CD4-positive, alpha-beta T cell treated with Interleukin-12 subunit alpha and Interleukin-12 subunit beta, for 1 hour (primary cell): ENCODE results near the gene TCF20.

Source experiments
- DNase-seq: peaks from one replicate; pipeline ENCODE4 v3.0.0-alpha.2; 2020

Gene TCF20

GRCh38 chr22:42256930-42257329 lies 13.5 kb downstream of the TCF20 start:
- no peak for DNase-seq

- no peak for DNase-seq
Measured at GRCh38 chr22:42256220-42256619, 14.2 kb downstream of the TCF20 start.

- DNase-seq: no peak
Measured at GRCh38 chr22:42249831-42250230, 20.6 kb downstream of the TCF20 start.

GRCh38 chr22:42248995-42249394 lies 21.5 kb downstream of the TCF20 start:
- DNase-seq: no peak

GRCh38 chr22:42247596-42247995 lies 22.9 kb downstream of the TCF20 start:
- DNase-seq: no peak

- DNase-seq: no peak
Measured at GRCh38 chr22:42243802-42244060, 26.7 kb downstream of the TCF20 start.

GRCh38 chr22:42236848-42237247 lies 33.6 kb downstream of the TCF20 start:
- DNase-seq: no peak

- DNase-seq: no peak
Measured at GRCh38 chr22:42236268-42236667, 34.2 kb downstream of the TCF20 start.

GRCh38 chr22:42233879-42234278 lies 36.6 kb downstream of the TCF20 start:
- DNase-seq: no peak

GRCh38 chr22:42231929-42232328 lies 38.5 kb downstream of the TCF20 start:
- DNase-seq: no peak

- no peak for DNase-seq
Measured at GRCh38 chr22:42229455-42230149, 40.9 kb downstream of the TCF20 start.

- DNase-seq: no peak
Measured at GRCh38 chr22:42228483-42228882, 42.0 kb downstream of the TCF20 start.

GRCh38 chr22:42227435-42227834 lies 43.0 kb downstream of the TCF20 start:
- no peak for DNase-seq

GRCh38 chr22:42225841-42226240 lies 44.6 kb downstream of the TCF20 start:
- DNase-seq: no peak

- DNase-seq: no peak
Measured at GRCh38 chr22:42222140-42222539, 48.3 kb downstream of the TCF20 start.
